Endometrium (tissue), 2 donors: ENCODE measurements around the gene TMSB15C.

Source experiments
- FAIRE-seq: peaks from 2 replicates; lab custom pipeline; 2012; peaks lifted over from hg19 to GRCh38; lab: Jason Lieb, UNC
- donor health status: control.
- donor health status: control.

The TMSB15C gene

GRCh38 chrX:104045642-104046041 is 30.4 kb downstream of the TMSB15C start:
- FAIRE-seq = no peak

GRCh38 chrX:104041003-104041402 is 35.0 kb downstream of the TMSB15C start:
- FAIRE-seq = no peak

- FAIRE-seq = no peak
These were observed 36.1 kb downstream of the TMSB15C start, which contains the start of gene H2BW2 for GRCh38 chrX:104039689-104040505. H2BW2 (plus strand) TSS chrX:104039956; CDS start chrX:104039995, 39 bp downstream.
